ENCODE measurements around the gene HTT-AS. TPM values are rescaled to one million over a fixed set of nuclear protein-coding genes. Genes with fewer than 3 reads are reported as not detected.
"Not testable (repeated sequence)": the region's sequence is repeated elsewhere in the genome, so short reads cannot be mapped to it uniquely, and the experiment has no call there.

HTT-AS gene
- total RNA-seq: not detected in 2 replicates

DNA sequence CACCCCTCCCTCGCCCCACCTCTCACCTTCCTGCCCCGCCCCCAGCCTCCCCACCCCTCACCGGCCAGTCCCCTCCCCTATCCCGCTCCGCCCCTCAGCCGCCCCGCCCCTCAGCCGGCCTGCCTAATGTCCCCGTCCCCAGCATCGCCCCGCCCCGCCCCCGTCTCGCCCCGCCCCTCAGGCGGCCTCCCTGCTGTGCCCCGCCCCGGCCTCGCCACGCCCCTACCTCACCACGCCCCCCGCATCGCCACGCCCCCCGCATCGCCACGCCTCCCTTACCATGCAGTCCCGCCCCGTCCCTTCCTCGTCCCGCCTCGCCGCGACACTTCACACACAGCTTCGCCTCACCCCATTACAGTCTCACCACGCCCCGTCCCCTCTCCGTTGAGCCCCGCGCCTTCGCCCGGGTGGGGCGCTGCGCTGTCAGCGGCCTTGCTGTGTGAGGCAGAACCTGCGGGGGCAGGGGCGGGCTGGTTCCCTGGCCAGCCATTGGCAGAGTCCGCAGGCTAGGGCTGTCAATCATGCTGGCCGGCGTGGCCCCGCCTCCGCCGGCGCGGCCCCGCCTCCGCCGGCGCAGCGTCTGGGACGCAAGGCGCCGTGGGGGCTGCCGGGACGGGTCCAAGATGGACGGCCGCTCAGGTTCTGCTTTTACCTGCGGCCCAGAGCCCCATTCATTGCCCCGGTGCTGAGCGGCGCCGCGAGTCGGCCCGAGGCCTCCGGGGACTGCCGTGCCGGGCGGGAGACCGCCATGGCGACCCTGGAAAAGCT is at the start of gene HTT-AS, which contains the start of gene HTT:
TSS of gene HTT-AS (minus strand) at position 461 of the 768 bp plus-strand sequence.
TSS of gene HTT (plus strand) at position 604 of the 768 bp plus-strand sequence. CDS start at position 749, 145 bp downstream.
- DNase-seq (ENCODE audit: extremely low read depth, low read depth, low spot score): peak; percentile 36

DNA sequence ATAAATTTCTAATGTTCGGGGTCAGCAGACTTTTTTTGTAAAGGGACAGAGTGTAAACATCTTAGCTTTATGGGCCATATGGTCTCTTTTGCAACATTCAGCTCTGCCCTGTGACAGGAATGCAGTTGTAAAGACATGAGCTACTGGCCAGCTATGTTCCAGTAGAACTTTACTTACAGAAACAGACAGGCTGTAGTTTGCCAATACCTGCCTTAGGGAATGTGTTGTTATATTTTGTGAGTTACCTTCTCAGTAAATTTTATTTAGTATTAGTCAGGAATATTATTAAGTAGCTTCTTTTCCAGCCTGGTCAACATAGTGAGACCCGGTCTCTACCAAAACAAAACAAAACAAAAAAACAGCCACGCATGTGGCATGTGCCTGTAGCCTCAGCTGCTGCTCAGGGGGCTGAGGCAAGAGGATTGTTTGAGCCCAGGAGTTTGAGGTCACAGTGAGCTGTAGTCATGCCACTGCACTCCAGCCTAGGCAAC is 48.9 kb upstream of the HTT-AS start:
- DNase-seq (ENCODE audit: extremely low read depth, low read depth, low spot score): no peak

DNA sequence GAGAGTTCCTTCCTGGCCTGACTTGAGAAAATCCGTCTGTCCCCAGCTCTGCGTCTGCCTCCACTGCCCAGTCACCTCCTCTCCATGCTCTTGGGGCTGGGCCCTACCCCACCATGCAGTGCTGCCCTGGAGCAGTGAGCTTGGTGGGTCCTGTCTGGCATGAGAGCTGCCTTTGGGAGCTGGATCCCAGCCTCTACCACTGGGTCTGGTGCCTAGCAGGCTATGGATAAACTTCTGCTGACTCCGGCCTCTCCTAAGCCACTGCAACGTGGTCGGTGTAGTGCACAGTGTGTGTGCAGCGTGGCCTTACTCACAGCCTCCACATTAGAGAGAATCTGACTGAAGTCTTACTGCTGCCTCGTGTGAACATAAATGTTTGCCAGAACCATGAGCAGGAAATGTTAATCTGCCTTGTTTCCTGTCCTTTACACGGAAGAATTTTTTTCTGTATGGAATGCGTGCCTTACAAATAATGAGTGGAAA is 47.8 kb upstream of the HTT-AS start:
- peak; percentile 85 for DNase-seq (ENCODE audit: extremely low read depth, low read depth, low spot score)

DNA sequence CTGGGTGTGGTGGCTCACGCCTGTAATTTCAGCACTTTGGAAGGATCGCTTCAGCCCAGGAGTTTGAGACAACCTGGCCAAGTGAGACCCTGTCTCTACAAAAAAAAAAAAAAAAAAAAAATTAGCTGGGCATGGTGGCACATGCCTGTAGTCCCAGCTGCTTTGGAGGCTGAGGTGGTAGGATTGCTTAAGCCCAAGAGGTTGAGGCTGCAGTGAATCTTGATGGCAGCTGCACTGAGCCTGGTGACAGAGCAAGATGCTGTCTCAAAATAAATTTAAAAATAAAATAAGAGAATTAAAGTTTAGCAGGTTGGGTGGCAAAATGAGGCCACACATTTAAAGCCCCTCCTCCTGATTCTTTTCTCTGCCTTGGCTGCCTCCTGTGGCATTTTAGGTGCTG is 47.3 kb upstream of the HTT-AS start:
- DNase-seq (ENCODE audit: extremely low read depth, low read depth, low spot score): no peak

DNA sequence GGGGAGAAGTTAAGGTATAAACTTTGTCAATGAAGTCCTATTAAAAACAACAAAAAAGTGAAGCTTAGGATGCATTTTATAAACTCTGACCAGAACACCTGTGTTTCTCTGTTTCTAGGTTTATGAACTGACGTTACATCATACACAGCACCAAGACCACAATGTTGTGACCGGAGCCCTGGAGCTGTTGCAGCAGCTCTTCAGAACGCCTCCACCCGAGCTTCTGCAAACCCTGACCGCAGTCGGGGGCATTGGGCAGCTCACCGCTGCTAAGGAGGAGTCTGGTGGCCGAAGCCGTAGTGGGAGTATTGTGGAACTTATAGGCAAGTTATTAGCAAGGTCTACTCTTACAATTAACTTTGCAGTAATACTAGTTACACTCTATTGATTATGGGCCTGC is 46.8 kb upstream of the HTT-AS start:
- no peak for DNase-seq (ENCODE audit: extremely low read depth, low read depth, low spot score)

DNA sequence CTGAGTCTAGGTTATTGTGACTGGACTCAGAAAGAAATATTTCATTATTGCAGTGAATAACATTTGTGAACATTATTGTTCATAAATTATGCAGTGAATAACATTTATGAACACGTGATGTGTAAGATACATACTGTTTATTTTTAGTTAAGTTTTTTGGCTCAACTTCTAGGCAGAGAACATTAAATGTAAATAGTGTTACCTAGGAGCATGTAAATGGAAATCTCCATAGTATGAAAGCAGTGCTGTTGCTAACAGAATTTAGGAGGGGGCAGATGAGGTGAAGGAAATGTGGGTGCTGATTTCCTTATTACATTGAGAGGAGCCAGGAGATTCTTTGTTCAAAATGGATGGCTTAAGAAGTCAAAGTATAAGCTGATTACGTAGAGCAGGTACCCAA is 45.1 kb upstream of the HTT-AS start:
- no peak for DNase-seq (ENCODE audit: extremely low read depth, low read depth, low spot score)

DNA sequence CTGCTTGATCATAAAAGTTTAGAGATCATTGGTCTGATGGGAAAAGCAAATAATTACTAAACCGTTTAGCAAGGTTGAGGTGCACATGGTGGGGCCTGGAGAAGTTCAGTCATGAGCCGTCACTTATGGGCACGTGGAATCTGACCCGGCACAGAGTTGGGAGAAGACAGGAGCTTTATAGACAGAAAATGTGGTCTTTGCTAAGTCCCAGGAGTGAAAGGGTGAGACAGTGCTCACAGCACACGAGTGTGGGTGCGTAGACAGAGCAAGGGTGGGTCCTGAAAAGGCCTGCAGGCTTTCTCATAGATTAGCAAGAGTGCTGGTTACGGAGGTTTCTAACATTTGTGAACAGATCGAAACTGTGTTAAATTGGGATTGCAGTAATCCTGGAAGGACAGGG is 44.0 kb upstream of the HTT-AS start:
- no peak for DNase-seq (ENCODE audit: extremely low read depth, low read depth, low spot score)

DNA sequence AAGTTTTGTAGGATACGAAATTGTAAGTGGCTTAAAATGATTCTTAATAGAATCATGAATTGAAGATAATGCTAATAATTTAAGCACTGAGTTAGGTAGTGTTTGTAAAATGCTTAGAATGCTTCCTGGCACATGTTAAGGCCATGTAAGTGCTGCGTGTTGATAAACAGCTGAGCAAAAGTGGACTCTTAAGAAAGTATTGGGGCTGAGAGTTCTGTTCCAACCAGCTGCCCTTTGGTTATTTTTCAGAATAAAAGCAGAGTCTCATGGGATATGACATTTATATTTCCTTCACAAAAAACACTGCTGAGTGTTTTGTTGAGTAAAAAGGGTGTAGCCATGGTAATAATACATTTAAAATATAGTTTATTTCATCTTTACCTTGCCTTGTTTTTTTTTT is 42.6 kb upstream of the HTT-AS start:
- no peak for DNase-seq (ENCODE audit: extremely low read depth, low read depth, low spot score)

DNA sequence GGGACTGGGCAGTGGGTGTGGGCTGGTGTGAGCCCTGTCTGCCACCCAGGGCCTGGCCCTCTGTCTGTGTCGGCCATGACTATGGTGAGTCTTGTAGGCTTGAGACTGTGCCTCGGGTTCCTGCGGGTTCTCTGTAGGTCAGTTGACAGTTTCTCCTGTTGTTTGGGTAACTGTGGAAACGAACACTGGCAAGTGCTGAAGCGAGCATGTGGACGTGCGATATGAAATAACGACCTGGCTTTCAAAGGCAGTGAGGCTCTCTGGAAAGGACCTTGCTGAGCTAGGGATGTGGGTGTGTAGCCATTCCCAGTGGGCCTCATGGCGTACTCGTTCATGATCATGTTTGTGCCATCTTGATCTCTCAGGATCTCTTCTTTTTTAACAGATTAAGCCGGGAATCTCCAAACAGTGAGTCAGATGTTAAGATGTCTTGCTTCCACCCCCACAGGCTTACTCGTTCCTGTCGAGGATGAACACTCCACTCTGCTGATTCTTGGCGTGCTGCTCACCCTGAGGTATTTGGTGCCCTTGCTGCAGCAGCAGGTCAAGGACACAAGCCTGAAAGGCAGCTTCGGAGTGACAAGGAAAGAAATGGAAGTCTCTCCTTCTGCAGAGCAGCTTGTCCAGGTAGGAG is 41.4 kb upstream of the HTT-AS start:
- no peak for DNase-seq (ENCODE audit: extremely low read depth, low read depth, low spot score)

DNA sequence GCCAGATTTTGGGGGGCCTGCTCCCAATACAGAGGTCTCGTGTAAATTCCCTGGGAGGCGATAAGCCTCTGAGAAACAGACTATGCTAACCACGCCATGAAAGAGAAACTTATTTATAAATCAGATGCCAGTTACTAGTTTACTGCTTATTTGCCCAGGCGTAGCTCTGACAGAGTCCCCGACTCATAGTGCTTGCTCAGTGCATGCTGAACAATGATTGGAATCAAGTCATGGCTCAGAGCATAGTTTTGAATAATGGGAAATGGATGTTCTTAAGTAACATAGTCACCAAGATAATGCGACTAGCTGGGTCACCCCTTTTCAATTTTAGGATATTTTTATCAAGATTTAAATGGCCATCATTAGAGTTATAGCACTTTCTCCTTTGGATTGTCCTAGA is 40.0 kb upstream of the HTT-AS start:
- no peak for DNase-seq (ENCODE audit: extremely low read depth, low read depth, low spot score)

DNA sequence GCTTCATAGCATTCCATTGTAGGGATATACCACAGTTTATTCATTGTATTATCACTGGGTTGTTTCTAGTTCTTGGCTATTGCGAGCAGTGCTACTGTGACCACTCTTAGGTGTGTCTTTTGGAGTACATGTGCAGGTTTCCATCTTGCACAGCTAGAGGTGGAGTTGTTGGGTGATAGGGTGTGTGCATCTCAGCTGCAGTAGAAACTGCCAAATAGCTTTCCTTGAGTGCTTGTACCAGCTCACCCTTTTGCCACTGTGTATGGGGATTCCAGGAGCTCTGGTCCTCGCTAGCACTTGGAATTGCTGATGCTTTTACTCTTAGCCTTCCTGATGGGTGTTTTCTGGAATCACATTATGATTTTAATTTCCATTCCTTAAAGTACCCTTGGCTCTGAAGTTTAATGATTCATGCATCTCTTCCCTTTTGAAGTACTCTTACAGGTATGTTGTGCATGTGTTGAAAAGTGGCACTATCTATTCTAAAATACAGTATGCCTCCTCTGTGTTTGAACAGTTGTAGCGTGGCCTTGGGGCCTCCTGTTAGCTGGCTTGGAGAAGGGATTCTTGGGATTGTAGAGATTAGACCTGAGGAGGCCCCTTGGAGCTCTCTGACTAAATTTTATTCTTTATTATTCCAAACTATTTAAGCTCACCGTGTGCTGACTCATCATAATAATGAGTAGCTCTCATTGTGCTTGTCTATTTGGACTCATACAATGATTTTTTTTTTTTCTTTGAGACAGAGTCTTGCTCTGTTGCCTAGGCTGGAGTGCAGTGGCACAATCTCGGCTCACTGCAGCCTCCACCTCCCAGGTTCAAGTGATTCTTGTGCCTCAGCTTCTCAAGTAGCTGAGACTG is 38.5 kb upstream of the HTT-AS start:
- DNase-seq (ENCODE audit: extremely low read depth, low read depth, low spot score): no peak

DNA sequence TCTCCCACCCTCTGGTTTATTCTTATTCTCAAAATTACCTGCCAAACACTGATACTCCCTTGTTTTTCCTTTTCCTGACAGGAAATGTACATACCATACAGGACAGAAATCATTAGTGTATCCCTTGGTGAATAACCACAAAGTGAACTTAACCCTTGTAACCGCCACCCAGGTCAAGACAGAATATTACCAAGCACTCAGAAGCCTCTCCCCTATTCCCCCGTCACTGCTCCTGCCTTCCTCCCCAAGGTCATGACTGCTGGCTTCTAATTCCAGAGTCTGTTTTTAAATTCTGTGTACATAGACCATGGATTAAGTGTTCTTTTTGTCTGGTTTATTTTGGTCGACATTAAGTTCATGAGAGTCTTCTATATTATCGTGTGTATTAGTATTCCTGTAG is 37.9 kb upstream of the HTT-AS start:
- DNase-seq (ENCODE audit: extremely low read depth, low read depth, low spot score): no peak

DNA sequence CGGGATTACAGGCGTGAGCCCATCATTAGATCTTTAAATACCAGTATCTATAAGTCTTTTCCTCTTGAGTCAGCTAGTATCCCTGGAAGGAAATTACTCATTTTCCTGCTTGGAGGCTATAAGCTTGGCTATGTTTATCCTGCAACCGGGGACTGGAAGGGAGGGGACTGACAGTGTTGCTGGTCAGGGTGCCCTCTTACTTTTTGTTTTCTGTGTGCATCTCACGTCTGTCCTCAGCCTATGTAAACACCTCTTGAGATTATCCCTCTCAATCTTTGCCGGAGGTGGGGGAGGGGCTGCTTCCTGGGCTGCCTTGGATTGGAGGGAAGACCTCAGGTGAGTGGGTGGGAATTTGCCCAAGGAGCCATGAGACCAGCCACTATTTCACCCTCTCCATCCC is 37.1 kb upstream of the HTT-AS start:
- DNase-seq (ENCODE audit: extremely low read depth, low read depth, low spot score): peak; percentile 80

DNA sequence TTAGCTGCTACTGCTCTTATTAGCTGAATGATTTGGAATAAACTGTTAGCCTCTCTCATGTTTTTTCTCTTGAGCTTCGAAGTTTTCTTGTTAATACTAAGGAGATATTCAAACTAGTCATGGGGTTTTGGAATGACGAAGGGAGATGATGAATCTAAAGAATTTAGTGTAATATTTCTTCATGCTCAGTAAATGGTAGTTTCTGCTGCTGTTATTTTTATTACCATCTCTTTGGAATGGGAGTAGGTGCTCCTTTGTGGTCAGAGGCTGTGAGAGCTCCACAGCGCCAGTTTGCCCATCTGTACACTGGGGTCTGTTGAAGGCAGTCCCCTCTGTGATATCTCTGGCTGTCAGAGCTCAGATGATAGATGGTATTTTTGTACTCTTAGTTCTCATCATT is 33.9 kb upstream of the HTT-AS start:
- DNase-seq (ENCODE audit: extremely low read depth, low read depth, low spot score): no peak

DNA sequence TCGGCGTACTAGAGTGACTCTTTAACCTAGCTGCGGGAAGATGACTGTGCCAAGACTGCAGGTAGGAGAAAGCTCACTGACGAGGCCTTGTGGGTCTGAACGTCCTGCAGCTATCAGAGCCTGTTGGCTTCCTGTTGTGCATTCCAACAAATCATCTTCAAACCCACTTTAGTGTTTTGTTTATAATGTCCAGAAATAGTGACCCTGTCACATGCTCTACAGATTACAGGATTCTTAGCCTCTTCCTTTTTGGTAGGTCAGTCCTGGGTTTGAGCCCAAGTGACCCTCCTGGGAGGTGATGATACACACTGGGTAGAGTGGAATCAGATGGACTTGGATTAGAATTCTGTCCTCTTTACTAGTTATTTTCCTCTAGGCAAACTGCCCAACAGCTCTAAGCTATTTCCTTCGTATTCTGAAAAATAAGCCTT is 33.4 kb upstream of the HTT-AS start:
- DNase-seq (ENCODE audit: extremely low read depth, low read depth, low spot score): no peak

DNA sequence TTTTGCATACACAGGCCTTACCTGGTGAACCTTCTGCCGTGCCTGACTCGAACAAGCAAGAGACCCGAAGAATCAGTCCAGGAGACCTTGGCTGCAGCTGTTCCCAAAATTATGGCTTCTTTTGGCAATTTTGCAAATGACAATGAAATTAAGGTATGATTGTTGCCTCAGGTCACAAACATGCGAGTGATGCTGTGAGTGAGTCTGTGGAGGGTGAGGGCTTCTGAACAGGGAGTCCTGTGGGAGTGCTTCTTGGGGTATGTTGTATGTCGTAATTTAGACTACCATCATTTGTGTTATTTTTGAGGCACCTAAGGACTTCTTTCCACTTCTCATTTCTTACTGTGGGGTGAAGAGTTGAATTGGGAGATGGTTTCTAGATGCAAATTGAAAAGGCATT is 32.9 kb upstream of the HTT-AS start:
- DNase-seq (ENCODE audit: extremely low read depth, low read depth, low spot score): no peak

DNA sequence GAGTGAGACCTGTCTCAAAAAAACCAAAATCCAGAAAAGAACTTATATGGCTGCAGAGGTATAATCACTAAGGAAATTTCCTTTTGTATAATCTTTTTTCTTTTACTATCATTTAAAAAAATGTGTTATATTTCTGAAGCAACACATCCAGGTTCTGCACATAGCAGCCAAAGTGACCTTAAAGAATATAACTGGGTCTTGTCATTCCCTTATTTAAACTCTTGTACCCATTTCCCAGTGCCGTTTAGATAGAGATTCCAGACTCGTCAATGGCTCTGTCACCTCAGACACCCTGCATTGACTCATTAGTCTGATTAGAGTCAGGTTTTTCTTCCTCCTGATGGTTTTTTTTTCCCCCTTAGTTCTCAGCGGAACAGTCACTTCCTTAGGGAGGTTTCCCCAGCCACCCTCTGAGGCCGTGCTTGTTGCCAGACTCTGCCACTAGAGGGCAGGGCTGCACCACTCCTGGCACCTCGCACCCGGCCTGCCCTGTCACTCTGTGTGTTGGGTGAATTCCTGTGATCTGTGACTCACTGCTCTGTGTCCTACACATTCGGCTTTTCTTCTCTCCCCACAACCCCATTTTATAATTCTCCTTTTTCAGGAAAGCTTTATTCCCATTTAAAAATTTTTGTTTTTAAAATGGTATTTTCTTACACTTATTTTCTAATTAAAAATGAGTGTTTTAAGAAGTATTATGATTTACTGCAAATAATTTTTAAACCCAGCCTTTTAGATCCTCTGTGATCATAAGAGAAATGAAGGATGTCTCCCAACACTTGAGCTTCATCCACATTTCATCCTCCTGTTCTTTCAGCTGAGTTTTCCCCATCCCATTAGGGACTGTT is 32.2 kb upstream of the HTT-AS start:
- DNase-seq (ENCODE audit: extremely low read depth, low read depth, low spot score): no peak

DNA sequence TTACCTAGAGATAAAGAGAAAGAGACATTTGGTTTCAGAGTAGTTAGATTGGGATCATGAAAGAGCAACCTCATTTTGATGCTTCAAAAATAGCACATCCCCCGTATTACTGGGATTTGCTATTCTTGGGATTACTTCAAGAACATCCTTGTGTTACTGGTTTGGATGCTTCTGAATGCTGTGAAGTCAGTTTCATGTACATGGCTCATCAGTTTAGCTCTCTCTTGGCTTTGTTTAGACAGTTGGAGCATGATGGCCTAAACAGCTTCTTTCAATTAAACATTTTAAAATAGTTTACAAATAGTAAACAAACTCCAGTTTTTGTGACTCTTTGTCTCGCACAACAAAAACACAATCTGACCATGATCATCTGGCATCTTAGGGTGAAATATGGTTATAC is 24.0 kb upstream of the HTT-AS start:
- DNase-seq (ENCODE audit: extremely low read depth, low read depth, low spot score): no peak

DNA sequence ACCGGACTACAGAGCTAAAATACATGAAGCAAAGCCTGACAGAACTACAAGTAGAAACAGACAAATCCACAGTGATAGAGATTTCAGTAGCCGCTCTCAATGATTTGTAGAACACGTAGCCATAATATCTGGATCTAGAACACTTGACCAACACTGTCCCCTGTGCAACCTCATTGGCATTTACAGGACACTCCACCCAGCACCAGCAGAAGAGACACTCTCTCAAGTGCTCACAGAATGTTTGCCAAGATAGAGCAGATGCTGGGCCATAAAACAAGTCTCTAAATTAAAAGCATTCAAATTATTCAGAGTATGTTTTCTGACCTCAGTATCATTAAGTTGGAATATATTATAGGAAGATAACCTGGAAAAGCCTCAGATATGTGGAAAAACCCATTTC is 21.9 kb upstream of the HTT-AS start:
- no peak for DNase-seq (ENCODE audit: extremely low read depth, low read depth, low spot score)

DNA sequence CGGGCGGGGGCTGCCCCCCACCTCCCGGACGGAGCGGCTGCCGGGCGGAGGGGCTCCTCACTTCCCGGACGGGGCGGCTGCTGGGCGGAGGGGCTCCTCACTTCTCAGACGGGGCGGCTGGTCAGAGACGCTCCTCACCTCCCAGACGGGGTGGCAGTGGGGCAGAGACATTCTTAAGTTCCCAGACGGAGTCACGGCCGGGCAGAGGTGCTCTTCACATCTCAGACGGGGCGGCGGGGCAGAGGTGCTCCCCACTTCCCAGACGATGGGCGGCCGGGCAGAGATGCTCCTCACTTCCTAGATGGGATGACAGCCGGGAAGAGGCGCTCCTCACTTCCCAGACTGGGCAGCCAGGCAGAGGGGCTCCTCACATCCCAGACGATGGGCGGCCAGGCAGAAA is 20.4 kb upstream of the HTT-AS start:
- DNase-seq (ENCODE audit: extremely low read depth, low read depth, low spot score): not testable (repeated sequence)

Measured in glomerular endothelial cell (primary cell).